Non-pigmented ciliary epithelial cell (primary cell): ENCODE data around the gene HMX1.

Source experiments
- DNase-seq: peaks from one replicate; pipeline ENCODE4 v3.0.0-alpha.2; 2010; ENCODE audit warnings: low read depth

HMX1 gene

DNA sequence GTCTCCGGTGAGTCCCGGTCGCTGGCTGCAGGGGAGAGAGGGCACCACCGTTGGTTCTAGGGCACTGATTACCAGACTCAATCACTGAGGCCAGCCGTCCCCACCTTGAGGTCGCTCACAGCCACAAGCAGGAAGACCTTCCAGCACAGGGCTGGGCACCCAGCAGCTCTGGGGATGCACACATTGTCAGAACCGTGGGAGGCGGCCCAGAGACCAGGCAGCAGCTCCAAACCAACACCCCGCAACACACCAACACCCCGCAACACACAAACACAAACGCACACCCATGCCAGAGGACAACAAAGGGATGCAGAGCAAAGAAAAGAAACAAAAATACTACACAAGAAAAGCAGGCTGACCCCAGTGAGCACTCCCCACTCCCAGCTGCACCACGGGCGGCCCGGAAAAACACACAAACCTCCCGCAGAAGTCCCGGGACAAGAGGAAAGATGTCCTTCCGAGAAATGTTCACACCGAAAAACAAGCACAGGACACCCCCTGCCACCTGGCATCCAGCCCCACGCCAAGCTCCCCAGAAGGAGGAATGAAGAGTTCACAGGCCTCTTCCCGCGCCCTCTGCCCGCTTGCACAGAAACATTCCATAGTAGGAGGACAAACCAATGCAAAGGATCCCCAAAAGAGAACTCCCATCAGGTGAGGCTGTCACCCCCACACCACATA, 3.2 kb downstream of the HMX1 start:
- DNase-seq = no peak

DNA sequence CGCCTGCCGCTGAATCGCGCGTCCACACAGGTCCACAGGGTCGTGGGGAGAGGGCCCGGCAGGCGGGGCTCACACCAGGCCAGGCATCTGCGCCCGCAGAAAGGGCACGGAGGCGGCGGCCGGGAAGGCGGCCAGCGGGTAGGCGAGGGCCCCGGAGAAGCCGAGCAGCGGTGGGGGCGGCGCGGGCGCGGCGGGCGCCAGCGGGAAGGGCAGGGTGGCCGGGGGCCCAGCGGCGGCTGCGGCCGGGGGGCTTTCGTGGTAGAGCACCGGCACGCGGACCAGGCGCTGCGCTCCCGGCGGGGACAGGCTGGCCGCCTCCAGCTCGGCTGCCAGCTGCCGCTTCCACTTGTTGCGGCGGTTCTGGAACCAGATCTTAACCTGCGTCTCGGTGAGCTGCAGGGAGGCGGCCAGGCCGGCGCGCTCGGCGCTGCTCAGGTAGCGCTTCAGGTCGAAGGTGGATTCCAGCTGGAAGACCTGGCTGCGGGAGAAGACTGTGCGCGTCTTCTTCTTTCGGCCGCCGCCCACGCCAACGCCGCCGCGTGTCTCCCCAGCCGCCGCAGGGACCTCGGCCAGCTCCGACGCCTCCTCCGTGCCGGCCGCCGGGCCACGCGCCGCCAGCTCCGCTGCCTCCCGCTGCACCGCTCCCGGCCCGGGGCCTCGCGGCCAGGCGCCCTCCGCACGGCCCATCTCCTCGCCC, 3.9 kb downstream of the HMX1 start:
- no peak for DNase-seq

DNA sequence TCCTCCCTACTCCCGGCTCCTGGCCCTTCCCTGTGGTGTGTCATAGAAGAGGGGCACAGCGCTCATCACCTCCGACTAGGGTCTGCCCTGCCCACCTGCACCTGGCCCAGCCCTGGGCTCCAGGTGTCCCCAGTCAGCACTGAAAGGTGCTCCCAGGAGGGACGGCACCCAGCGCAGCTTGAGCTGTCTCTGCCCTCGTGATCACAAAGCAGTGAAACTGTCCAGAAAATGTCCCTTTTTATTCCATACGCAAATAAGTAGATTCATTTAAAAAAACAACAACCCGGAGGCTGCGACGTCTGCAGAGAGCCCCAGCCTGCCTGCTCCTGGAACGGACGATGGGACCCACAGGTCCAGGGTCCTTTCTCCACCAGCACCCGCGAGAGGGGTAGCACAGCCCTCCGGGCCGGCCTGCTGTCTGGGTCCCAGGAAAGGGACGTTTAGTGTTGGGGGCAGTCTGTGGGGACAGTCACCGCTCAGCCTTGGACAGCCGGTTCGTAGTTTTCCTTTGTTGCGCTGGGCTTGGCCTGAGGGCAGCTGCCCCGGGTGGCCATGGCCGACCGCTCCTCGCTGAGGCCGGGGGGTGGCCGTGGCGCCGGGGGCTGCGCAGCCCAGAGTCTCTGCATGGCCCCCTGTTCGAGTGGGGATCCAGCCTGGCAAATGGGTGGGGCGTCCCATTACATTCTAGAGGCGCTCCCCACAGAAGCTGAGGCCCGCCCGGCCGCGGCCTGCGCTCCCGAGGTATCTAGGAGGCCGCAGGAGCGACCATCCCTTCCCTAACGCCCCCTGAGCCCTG, 4.6 kb downstream of the HMX1 start:
- no peak for DNase-seq

DNA sequence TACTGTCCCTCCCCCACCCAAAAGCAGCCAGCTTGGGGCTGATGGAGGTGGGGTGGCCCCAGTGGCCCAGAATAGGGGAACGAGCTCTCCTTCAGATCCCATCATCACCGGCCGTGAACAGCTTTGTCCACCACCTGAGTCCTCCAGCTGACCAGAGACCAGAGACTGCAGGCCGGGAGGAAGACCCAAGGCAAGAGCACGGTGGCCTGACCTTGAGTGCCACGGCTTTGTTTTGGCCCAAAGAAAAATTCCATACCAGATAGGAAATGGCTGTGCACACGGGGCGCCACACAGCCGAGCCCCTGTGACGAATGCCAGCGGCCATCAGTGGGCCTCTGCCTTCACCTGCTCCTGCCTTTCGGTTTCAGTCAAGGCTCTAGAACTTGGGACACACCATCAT, 5.2 kb downstream of the HMX1 start:
- no peak for DNase-seq

DNA sequence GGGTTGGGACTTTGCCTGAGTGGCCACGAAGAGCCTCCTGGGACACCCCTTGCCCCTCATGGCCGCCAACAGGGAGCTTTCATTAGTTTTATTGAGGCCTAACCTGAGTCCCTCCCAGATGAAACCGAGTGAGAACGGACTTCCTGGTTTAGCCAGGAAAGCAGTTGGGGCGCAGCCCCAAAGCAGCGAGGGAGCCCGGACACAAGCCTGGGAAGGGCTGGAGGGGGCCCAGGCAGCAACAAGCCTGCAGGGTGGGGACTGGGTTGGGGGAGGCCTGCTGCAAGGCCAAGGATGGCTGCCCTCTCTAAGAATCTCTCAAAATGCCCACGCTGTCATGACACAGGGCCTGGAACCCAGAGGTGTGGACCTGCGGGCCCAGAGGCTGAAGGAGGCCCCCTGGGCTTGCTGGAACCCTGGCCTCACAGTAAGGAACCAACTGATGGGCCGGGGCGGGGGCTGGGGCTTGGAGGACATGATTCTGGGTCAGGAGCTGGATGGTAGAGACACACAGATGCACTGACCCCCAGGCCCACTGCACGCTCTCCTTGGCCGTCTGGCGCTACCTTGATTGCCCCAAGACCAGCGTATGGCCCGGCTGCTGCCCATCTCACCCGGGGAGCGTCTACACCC, 5.8 kb downstream of the HMX1 start:
- DNase-seq = no peak

DNA sequence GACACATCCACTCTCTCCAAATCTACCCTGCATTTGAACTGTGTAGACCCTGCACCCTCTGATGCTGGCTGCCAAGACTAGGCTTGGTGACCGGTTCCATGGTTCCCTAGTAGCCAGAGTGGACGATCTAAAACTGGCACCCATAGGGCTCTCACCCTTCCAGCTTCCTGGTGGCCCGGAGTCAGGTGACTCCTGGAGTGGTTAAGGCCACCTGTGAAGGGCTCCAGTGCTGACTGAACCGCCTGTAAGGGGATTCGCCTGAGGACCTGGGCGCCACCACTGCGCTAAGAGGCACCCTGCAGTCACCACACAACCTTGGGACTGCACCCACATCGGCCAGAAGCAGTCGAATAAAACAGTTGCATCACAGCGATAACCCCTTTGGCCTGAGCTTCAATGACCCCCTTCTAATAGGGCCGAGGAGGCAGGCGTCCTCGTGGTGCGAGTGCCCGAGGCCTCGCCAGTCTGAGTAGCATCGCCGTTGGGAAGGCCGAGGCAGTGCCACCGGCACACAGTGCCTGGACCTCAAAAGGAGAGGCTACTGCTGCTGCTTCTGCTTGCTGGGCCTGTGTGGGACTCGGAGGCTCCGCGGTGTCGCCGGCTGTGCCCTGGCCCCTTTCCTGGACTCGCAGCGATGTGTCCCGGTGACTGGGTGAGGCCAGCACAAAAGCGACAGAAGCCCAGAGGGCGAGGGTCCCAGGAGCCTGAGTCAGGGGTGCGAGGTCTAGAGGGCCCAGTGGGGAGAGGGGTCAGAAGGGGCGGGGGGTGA, 6.5 kb downstream of the HMX1 start:
- no peak for DNase-seq

DNA sequence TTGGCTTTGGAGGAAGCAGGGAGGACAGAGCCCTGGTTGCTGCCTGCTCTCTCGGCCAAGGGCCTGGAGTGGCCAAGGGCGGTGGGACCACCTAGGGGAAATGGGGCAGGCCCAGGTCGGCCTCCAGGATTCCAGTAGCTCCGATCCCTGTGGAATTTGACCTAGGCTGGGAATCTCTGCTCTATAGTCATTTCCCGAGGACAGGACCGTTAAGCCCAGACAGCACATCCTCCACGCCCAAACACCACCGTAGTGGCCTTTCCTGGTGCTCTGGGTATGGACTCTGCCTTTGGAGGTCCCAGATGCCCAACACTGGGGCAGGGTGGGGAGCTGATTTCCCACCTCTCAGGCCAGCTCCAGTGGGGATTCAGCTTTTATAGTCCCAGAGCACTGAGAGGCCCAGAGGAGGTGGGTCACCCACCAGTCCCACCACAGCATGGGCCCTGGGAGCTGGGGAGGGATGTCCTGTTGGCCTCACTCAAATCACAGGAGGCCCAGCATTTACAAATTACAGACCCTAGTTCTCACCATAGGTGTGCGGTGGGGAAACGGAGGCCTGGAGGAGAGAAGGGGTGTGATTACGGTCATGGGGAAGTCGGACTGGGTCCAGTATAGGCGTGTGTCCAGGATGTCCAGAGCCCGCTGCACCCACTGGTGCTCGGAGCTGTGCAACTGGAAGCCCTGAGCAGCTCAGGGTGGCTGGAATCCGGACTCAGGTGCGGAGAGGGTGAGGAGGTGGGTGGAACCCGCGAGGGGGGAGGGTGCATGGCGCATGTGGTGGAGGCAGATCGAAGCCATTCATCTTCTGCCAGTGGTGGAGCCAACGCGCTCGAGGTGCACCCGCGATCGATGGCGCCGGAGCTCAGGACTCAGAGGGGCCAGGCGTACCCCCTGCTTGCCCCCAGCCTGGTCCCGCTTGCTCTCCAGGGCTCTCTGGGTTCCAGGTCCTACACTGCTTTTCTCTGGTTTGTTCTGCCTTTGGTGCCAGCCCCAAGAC, 7.7 kb downstream of the HMX1 start:
- no peak for DNase-seq

DNA sequence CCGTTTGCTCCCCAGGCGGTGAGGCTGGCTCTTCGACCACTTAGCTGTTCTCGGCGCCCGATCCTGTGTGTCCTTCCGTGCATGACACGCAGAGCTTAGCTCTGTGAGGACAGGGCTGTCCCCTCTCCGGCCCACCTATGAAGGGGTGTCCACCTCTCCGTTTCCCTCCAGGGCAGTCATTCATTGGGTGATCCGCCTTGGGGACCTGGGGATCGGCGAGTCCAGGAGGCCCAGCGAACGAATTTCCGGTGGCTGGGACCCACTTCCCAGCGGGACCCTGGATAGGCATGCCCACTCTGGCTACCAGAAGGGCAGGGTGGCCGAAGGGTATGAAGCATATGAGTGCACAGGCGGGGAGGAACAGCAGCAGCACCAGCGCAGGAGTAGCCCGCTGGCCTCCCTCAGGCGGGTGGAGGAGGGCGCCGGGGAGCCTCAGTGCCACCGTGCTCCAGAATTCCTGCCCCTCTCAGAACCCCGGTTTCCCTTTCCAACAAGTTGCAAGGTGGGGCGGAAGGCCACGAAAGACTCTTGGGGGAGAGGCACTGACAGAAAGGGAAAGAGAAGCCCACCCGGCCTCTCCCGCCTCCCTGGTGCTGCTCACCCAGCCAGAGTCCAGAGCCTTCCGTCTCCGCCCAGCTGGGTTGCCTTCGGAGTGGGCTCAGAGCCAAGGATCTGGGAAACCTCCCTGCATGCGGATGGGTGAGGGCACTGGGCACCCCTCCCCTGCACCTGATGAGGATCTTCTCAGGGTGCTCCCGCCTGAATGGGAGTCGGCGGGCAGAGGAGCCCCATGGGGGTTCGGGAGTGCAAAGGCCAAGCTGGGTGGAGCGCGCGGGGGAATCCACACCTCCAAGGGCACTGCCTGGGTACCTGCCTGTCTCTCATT, 8.6 kb downstream of the HMX1 start:
- no peak for DNase-seq

DNA sequence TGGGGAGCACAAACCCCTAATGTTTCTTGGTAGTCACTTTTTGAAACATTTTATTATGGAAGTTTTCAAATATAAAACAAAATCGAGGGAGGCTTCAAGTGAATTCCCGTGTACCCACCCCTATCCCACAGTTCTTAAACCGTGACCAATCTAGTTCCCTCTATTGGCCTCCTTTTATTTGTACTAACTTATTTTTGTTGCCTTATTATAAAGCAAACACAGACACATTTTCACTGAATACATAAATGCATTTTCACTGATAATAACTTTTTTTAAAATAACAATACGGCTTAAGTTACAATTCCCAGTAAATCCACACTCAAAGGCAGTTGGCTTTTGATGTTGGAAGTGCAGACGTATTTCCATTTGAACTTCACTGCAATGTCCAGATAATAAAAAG, 9.3 kb downstream of the HMX1 start:
- DNase-seq = no peak

DNA sequence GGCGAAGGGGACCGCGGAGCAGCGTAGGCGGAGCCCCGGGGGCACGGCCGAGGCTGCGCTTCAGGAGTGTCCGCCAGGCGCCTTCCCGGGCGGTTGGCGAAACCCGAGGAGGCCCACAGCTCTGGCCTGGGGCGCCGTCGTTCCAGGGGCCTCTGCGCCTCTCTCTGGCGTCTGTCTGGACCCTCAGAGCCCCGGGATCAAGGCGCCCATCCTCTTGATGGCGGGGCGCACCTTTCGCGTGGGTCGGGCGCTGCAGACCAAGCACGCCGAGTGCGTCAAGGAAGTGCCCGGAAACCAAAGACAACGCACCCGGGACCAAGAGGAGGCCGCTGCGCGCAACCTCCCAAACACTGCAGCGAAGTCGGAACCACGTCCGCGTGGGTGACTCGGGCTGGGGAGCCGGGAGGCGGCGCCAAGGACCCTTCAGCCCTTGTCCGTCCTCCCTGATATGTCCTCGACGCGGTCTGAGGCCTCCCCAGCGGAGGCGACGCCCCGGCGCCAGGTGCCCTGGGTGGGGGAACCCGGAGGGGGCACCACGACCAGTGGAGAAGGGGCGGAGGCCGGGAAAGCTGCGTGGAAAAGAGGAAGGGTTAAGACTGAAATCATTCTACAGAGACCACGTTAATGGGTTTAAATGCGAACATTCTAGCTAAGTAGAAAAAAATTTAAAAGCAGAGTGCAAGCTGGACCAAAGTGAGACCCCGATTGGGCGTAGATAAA, 9.9 kb downstream of the HMX1 start:
- DNase-seq = no peak

DNA sequence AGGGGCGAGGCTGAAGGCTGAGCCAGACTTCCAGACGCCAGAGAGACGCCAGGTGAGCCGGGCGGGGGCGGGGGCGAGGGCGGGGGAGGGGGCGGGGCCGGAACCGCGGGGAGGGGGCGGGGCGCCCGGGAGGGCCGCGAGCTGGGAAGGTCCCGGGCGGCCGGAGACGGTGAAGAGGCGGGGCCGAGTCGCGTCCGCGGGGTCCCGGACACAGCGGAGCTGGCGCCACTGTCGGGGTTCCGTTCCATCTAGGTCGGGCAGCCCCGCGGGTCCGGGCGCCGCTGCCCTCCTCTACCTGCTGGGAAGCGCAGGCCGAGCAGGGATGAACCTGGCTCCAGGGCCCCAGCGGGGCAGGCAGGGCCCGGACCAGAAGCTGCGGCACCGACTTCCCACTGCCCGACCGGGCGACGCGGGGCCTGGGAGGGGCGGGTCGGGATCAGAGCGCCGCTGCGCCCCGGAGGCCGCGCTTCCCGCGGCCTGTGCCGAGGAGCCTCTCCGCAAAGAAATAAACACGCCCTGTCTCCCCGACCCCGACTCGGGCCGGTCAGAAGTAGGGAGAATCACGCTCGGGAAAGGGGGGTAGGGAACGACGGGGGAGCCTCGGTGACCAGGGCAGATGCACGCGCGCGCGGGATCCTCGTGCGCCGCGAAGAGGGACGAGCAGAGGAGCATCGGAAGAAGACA, 10.6 kb downstream of the HMX1 start:
- DNase-seq = no peak

DNA sequence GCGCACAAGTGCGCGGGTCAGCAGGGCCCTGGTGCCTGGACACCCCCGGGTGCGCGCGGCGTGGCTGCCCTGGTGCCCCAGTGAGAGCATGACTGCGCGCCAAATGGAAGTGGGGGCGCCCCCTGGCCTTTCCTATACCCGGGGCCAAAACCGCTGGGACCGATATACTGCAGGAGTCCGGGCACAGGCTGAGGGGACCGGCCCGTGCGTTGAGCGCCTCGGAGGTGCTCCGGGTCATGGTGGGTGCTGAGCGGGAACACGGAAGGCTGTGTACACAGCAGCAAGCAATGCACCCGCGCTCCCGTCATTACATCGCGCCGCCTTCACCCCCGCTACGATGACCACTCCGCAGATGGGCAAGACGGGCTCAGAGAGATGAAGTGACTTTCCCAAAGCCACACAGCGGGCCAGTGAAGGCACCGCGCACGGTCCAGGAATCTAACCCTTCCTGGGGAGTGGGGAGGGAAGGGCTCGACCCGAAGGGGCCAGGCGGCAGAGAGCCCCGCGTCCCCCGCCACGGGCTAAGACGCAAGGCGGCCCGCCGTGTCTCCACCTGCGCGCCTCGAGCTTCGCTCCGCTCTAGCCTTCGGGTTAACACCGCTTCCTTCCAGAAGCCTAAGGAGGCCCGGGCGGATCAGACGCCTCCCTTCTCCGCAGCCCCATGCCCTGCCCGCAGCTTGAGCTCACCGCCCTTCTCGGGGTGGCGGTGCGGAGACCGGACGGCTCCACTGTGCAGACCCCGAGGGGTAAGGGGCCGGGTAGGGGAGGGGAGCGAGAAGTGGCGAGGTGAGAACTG, 11.3 kb downstream of the HMX1 start:
- no peak for DNase-seq

DNA sequence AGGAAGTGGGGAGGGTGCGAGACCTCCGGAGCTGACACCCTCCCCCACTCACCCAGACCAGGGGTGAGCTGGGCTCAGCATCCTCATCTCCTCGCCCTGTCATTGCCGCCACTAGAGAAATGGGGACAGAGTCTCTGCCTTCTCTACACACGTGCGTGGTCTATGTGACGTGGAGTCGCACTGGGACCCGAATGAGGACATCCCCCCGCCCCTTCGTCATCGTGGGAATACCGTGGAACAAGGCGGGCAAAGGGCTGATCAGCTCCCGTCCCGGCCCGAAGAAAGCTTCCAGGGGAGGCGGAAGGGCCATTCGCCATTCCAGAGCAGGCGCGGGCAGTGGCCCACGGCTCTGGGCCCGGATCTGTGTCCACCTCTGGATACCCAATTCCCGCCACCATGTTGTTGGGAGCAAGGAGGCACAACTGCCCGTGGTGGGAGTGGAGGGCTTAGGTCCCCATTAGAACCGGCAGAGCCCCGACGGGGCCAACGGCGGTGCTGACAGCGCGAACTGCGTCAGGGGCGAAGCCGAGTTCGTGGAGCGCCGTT, 12.0 kb downstream of the HMX1 start:
- DNase-seq = no peak

DNA sequence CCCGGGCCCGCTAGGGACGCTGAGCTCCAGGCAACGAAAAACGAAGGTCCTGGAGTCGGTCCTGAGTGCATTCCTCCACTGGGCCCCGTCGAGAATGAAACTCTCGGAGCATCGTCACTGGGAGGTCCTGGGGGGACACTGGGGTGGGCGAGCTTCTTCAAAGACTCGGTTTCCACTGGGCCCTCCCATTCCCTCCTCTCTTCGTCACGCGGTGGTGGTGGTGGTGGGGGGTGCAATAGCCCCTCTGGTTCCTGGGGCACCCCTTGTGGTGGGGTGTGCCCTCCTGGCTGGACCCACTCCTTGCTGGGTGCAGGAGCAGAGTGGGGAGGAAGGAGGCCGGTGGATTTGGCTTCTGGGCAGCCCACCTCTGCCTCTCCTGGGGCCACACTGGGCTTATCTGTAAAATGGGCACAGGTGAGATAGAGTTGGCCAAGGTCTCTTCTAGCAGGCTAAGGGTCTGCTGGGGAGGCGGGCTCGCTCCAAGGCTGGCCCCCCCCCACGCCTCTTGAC, 12.9 kb downstream of the HMX1 start:
- no peak for DNase-seq

DNA sequence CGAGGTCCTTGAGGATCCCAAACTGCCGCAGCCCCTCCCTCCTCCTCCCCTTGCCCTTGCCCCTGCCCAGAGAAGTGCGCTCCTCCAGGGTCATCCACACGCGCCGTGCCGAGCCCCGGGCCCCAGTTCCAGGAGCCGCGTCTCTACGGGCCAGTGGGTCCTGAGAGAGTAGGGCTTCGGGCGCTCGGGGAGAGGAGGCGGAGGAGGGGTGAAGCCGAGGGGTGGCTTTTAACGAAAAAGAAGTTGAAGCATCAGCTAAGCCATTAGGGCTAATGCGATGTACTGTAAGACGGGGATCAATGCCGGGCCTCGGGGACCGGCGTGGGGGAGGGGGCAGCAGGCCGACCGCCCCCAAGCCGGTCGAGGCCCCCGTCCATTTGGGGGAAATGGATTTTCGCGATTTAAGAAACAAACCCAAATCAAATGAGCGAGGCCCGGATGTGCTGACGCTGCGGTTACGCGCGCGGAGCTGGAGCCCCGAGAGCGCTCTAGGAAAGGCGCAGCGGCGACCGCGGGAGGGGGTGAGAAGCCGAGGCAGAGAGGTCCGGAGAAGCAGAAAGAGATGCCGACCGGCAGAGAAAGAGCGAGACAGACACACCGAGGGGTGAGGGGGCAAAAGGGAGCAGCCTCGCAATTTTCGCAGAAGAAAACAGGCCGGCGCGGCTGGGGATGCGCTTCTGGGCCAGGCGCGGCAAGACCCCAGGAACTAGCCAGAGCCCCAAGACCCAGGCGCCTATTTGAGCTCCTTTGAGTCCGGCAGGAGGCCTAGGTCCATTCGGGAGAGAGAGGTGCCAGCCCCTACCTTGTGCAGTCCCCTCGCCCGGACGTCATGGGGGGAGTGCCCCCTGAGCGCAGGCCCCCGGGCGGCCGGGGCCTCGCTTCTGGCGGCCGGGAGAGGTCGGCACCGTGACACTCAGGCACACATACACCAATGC, 13.6 kb downstream of the HMX1 start:
- DNase-seq = no peak
